Cerebellar nuclear complex (tissue), 1 donor: ENCODE results near the gene ZBTB24.

ENCODE experiments used
- DNase-seq, 2 experiments: peaks; one replicate each; lab custom pipeline; 2025; lab: John Stamatoyannopoulos, UW

ZBTB24 gene

DNA sequence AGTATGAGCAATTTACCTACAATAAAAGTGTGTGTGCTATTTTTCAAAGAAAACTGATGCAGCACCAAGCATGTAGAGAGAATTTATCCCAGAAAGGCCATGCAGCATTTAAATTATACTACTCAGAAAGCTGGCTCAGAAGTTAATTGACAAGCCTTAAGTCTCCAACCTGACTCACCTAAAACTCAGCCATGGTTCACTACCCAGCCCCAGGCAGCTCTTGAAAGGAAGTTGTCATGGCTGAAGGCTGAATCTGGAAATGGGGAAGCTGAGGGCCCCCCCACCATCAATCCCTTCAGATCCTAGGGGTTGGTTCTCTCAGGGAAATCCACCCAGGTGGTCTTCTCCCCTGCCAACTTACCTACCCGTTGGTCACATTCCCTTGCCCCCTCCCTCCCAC lies 62.3 kb downstream of the ZBTB24 start:
- no peak for DNase-seq

DNA sequence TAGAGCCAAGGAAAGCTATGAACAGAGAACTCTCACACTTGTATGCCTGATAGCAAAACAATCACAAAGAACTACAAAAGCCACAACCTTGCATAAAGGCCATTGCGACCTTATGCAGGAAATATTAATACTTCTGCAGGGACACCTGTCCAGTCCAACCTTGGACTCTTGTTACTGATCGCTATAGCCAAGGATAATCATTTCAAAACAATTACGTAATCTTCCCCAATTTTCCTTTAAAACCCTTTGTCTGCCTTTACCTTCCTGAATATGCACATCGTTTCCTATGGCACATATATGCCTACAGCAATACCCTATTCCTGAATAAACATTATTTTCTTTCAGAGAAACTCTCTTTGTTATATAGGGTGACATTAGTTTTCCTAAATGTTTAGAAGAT lies 65.4 kb downstream of the ZBTB24 start:
- no peak for DNase-seq
